ENCODE measurements around the gene MYOZ3. TPM values are rescaled to one million over a fixed set of nuclear protein-coding genes. Genes with fewer than 3 reads are reported as not detected.

MYOZ3 gene
- total RNA-seq, 2 experiments from 2014 or later, result not detected

DNA sequence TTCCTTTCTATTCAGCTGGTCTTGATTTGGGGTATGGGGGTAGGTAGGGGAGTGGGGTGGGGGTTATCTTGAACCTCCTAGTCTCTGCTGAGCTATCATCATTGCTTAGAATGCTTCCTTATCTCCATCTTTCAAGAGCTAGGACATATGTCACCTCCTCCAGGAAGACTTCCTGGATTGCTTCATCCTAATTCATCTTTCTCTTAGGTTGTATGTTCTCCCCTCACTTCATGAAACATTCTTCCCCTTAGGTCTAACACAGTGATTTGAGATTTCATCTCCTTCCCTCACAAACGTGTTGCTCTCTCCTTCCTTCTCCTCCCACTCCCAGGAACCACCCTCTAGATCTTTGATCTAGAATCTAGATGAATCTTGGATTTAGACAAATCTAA is 23.0 kb upstream of the MYOZ3 start:
- no peak overlapping the region for H3K4me2 ChIP-seq (ENCODE audit: low read length)
- POLR2A ChIA-PET, result no interaction called here
- no TSS peak for BruUV-seq (replicated peaks)

DNA sequence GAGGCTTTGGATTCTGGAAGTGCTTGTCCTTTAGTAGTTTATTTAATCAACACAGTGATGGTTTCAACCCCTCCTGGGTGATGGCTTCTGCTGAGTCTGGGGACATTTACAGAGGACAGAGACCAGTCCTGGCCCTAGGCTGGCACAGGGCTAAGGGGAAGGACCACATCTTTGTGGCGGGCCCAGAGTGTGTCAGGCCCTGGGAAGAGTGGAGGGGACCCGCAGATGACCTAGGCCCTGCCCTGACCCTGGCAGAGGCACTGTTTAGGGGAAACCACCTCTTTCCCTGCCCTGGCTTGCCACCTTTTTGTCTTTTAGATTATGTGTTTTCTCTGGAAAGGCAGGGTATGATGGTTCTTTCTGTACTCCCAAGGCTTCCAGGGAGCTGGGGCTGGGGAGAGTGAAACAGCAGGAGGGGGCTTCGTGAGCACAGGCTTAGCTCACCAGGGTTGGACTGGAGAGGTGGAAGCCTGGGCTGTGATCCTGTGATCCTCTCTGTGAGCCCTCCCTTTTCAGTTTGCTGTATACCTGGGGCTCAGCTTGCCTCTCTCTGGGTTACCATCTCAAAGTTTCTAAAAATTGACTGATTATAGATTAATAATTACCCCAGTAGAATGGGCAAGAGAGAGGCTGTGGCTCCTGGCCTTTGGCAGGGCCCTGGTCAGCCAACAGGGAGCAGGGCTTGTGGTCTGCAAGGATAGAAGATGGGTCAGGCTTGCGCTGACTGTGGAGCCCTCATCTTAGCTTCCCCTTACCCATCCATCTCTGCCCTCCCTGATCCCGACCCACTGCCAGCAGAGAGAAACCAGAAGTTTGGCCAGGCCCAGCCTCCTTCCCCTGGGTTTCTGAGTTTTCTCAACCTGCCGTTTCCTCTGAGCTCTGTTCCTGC is 22.3 kb upstream of the MYOZ3 start:
- no peaks in the 10 kb centered on the region for H3K9me2 ChIP-seq (ENCODE audit: insufficient read depth, low read length)
- H3K36me3 ChIP-seq (ENCODE audit: insufficient read depth, low read length), result no peaks in the 10 kb centered on the region
- TF ChIP-seq EZH2phosphoT487 (IDR thresholded peaks at IDR 0.05; ENCODE audit: borderline replicate concordance, low read depth, low read length), result no peak
- no peak for TF ChIP-seq CTCF (conservative IDR thresholded peaks at IDR 0.05; ENCODE audit: low read length)
- no peak overlapping the region for H3K27ac ChIP-seq (ENCODE audit: low read depth, low read length, poor library complexity, severe bottlenecking)
- no peak overlapping the region for H3K4me3 ChIP-seq (ENCODE audit: low read depth, low read length, poor library complexity, severe bottlenecking)
- H3K4me2 ChIP-seq (ENCODE audit: low read length), result no peak overlapping the region
- BruUV-seq (replicated peaks), result no TSS peak
- H4K20me1 ChIP-seq (ENCODE audit: insufficient read depth, low read length), result no peaks in the 10 kb centered on the region
- no peak overlapping the region for H2AFZ ChIP-seq (ENCODE audit: low read length)
- H3K79me2 ChIP-seq (ENCODE audit: insufficient read depth, low read depth, low read length), result no peaks in the 10 kb centered on the region
- no peaks in the 10 kb centered on the region for H3K4me1 ChIP-seq (ENCODE audit: insufficient read depth, low read length, poor library complexity, severe bottlenecking)
- intact Hi-C loops (cut with micrococcal nuclease; ENCODE audit: unreplicated experiment), result no loop called here
- DNase-seq (ENCODE audit: low spot score), result no peak
- CTCF ChIA-PET (ENCODE audit: unreplicated experiment), result no interaction called here
- no peaks in the 10 kb centered on the region for H3K9me3 ChIP-seq (ENCODE audit: low read length)
- POLR2A ChIA-PET, result no interaction called here

More for the DNA sequence above, 23.0 kb upstream of the MYOZ3 start:
- Histone ChIP-seq H3K9me3 (ENCODE audit: low read length) (no peaks in the 10 kb centered on the region), H3K79me2 (ENCODE audit: insufficient read depth, low read depth, low read length) (no peaks in the 10 kb centered on the region), H4K20me1 (ENCODE audit: insufficient read depth, low read length) (no peaks in the 10 kb centered on the region), H3K9me2 (ENCODE audit: insufficient read depth, low read length) (no peaks in the 10 kb centered on the region), H3K27ac (ENCODE audit: low read depth, low read length, poor library complexity, severe bottlenecking) (no peak overlapping the region), H2AFZ (ENCODE audit: low read length) (no peak overlapping the region), H3K4me3 (ENCODE audit: low read depth, low read length, poor library complexity, severe bottlenecking) (no peak overlapping the region), H3K36me3 (ENCODE audit: insufficient read depth, low read length) (no peaks in the 10 kb centered on the region), H3K4me1 (ENCODE audit: insufficient read depth, low read length, poor library complexity, severe bottlenecking) (no peaks in the 10 kb centered on the region)
- no peak for DNase-seq (ENCODE audit: low spot score)
- CTCF ChIA-PET (ENCODE audit: unreplicated experiment), result no interaction called here
- TF ChIP-seq CTCF (conservative IDR thresholded peaks at IDR 0.05; ENCODE audit: low read length), result no peak
- TF ChIP-seq EZH2phosphoT487 (IDR thresholded peaks at IDR 0.05; ENCODE audit: borderline replicate concordance, low read depth, low read length), result no peak
- intact Hi-C loops (cut with micrococcal nuclease; ENCODE audit: unreplicated experiment), result no loop called here

DNA sequence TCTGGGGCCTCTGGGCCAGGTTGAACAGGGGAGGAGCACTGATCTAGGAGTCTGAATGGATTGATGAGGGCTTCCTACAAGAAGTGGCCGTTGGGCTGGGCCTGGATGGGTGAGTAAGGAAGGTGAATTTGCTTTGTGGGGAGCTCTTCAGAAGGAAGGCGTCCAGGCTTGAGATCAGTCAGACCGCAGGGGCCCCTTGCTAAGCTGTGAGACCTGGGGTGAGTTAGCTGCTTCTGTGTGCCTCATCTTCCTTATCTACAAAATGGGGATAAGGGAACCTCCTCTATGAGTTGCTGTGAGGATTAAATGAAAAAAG is 21.7 kb upstream of the MYOZ3 start:
- CTCF ChIA-PET (ENCODE audit: unreplicated experiment), result no interaction called here
- Histone ChIP-seq H3K9me2 (ENCODE audit: insufficient read depth, low read length) (no peaks in the 10 kb centered on the region), H3K79me2 (ENCODE audit: insufficient read depth, low read depth, low read length) (no peaks in the 10 kb centered on the region), H3K4me2 (ENCODE audit: low read length) (no peak overlapping the region), H3K4me1 (ENCODE audit: insufficient read depth, low read length, poor library complexity, severe bottlenecking) (no peaks in the 10 kb centered on the region), H3K4me3 (ENCODE audit: low read depth, low read length, poor library complexity, severe bottlenecking) (no peak overlapping the region), H2AFZ (ENCODE audit: low read length) (no peak overlapping the region), H3K27ac (ENCODE audit: low read depth, low read length, poor library complexity, severe bottlenecking) (no peak overlapping the region), H4K20me1 (ENCODE audit: insufficient read depth, low read length) (no peaks in the 10 kb centered on the region), H3K36me3 (ENCODE audit: insufficient read depth, low read length) (no peaks in the 10 kb centered on the region), H3K9me3 (ENCODE audit: low read length) (no peaks in the 10 kb centered on the region)
- intact Hi-C loops (cut with micrococcal nuclease; ENCODE audit: unreplicated experiment), result no loop called here
- POLR2A ChIA-PET, result no interaction called here
- DNase-seq (ENCODE audit: low spot score), result no peak
- BruUV-seq (replicated peaks), result no TSS peak
- TF ChIP-seq CTCF (conservative IDR thresholded peaks at IDR 0.05; ENCODE audit: low read length) (no peak), EZH2phosphoT487 (IDR thresholded peaks at IDR 0.05; ENCODE audit: borderline replicate concordance, low read depth, low read length) (no peak)
